Activated CD4-positive, alpha-beta T cell treated with anti-CD3 and anti-CD28 coated beads, Interleukin-2, Interleukin-6, amounts not matched to agents 100 ng/mL and 50 ng/mL, durations not matched to agents 16 hours and 8 hours (primary cell): Measurements from ENCODE around the gene TMEM45B.
A peak's percentile ranks its signal among the peaks of the same experiment; 100 is the strongest.
"Not testable (repeated sequence)": the region's sequence is repeated elsewhere in the genome, so short reads cannot be mapped to it uniquely, and the experiment has no call there.

ENCODE experiments used
- DNase-seq: peaks from one replicate; pipeline ENCODE4 v3.0.0-alpha.2; 2020

The TMEM45B gene

DNA sequence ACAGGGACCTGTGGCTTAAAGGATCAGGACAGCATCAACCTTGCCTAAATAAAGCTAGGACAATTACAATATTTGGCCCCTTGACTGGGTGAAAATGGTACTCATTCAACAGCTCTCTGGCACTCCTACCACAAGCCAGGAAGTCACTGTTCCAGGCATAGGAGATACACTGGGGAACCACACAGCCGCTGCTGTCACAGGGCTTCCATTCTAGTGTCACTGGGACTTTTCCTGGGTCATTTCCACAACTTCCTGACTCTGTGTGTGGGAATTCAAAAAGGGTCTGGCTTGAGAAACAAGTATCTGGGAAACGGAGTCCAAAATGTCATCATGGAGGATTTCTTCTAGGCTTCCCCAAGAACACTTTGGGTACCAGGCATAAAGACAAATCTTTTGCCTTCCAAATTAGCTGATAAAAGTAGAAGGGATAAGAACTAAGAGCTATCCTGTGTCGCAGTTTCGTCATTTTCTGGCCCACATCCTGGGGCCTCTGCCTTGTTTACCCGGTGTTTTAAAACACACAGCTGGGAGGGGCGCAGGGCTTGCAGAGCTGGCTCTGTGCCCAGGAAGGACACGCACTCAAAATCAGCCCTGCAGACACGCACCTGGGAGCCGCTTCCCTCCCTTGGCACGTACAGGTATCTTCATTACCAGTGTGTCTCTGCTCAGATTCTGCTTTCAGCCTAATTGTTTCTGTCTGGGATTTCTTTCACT is 38.0 kb downstream of the TMEM45B start:
- DNase-seq, result peak; percentile 45

DNA sequence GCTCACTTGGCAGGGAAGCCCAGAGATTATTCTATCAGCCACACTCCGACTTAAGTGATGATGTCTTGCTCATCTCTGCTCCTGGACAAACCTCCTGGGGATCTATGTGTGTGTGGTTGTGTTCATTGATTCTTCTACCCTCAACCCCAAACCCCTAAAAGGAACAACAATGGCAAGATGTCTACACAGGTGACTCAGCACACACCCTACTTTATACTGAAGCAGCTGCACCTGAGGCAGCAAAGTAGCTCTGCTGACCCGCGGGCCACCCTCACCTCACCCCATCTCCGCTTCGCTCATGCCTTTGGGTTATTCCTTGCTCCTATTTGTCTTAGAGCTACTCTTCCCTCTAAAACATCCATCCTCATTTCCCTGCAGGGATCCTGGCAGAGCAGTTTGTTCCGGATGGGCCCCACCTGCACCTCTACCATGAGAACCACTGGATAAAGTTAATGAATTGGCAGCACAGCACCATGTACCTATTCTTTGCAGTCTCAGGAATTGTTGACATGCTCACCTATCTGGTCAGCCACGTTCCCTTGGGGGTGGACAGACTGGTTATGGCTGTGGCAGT is 38.7 kb downstream of the TMEM45B start:
- no peak for DNase-seq

DNA sequence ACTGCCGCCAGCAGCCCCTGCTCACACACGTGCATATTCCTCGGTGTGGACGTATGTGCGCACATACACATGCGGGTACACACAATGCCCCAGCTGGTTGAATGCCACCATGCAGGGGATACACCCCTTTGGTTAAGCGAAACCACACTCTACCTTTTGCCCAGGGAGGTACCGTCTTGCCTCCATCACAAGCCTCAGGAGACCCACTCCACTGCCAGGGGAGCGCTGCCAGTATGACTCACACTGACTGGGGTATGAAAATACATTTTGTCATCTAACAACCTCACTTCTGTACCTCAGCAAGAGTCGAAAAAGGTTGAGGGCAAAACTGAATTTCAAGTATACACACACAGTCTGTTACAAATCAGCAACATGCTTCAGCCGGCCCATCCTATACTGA is 39.4 kb downstream of the TMEM45B start:
- DNase-seq, result no peak

DNA sequence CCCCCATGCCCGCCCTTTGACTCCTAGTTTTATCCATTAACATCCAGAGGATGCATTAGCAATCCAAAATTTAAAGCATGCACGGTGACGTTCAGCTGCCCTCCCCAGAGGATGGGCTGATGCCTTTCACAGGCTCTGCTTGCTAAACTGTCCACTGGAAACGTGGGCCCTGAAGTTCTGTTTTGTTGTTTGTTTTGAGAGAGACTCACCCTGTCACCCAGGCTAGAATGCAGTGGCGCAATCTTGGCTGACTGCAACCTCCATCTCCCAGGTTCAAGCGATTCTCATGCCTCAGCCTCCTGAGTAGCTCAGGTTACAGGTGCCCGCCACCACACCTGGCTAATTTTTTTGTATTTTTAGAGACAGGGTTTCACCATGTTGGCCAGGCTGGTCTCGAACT is 40.4 kb downstream of the TMEM45B start:
- DNase-seq, result no peak

DNA sequence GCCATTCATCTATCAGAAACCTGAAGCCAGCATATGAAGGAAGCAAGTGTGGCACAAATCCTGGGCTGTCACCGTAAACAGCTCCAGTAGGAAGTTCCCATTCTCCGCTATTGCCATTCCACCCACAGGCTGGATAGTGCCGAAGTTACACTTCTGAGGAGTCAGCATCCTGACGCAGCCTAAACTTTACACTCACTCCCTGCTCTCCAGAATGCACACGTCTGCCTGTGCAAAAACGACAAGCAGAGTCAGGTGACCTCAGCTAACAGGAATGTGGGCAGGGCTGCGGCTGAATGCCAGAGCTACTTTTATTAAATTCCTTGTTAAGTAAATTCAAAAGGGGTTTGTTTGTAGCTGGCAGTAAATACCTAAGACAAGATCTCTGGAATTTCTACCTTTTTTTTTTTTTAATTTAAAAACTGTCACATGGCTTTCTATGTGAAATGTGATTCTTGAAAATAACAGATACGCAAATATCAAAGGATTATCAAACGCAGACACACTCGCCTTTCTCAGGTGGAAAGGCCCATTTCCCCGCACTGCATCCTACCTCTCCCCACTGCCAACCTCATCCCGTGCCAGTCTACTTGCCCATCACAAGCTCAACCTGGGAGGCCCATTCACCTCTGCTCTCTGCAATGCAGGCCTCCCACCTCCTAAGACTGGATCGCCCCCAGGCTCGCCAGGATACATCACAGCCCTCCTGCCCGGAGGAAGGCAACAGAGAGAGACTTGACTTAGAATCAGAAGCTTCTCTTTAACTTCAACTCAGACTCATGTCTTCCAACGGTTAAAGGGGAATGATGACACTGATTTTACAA is 46.3 kb downstream of the TMEM45B start:
- no peak for DNase-seq

DNA sequence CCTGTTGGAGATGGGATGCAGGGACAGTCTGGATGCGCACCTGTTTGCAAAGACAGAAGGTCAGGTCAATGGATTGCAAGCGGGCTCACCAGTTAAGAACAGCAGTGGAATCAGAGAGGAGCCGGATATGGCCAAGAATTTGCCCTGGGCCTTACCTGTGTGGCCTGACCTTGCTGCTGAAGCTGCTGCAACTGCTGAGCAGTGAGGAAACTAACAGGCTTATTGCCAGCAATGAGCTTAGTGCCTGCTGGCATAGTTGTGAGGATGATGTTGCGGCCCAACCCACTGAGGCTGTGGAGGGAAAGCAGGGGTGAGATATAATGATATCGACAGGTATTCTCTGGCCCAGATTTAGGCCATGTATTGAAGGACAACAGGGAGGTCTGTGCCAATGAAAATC is 49.2 kb downstream of the TMEM45B start:
- no peak for DNase-seq

DNA sequence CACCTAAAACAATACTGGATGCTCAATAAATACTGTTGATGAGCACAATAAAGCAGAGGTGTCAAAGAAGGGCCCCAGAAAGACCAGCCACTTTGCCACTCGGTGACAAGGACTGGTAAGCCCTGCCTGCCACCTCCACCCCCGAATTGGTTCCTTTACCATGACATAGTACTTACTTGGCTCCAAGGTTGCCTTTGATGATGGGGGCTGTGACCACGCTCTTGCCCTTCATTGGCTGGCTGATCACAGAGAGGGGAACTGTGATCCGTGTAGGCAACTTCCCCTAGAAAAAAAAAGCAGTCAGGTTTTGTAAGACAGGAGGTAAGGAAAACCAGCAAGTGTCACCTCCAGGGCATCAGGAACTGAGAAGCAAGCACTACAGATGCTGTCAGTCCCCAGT is 50.1 kb downstream of the TMEM45B start:
- DNase-seq, result no peak

DNA sequence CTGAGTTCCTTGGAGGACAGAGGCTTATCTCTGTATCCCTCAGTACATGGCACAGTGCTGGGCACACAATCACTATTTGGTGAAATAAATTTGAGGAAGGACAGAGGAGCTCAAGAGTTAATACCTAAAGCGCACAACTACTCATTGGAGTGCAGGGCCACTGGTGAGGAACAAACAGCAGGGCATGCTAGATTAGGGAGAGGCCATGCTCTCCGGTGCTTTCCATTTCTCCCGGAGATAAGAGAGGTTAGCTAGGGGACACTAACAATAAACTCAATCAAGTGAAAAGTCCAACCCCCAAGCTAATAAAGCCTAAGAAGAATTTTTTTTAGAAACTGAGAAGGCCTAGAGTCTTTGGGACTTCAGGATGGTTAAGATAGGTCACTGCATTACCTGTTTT is 50.7 kb downstream of the TMEM45B start:
- DNase-seq, result no peak

DNA sequence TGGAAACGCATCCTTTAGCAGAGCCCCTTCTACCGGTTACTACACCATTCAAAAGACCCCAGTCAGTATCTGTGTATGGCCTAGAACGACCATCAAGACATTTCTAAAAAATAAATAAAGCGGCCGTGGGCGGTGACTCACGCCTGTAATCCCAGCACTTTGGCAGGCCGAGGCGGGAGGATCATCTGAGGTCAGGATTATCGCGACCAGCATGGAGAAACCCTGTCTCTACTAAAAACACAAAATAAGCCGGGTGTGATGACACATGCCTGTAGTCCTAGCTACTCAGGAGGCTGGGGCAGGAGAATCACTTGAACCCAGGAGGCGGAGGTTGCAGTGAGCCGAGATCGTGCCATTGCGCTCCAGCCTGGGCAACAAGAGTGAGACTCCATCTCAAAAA is 53.0 kb downstream of the TMEM45B start:
- not testable (repeated sequence) for DNase-seq

DNA sequence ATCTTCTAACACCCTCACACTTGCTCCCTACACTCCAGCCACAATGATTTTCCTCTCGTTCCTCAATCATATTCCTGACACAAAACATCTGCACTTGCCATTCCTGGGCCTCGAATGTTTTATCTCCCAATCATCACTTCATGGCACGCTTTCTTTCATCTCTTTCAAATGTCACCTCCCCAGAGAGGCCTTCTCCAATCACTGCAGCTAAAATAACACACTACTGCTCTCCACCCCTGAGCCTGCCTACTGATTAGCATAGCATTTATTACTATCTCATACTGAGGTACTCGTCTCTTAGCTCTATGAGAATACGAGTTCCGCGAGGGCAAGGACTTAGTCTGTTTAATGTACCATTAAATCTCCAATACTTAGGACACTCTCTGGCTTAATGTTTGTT is 56.3 kb downstream of the TMEM45B start:
- no peak for DNase-seq

DNA sequence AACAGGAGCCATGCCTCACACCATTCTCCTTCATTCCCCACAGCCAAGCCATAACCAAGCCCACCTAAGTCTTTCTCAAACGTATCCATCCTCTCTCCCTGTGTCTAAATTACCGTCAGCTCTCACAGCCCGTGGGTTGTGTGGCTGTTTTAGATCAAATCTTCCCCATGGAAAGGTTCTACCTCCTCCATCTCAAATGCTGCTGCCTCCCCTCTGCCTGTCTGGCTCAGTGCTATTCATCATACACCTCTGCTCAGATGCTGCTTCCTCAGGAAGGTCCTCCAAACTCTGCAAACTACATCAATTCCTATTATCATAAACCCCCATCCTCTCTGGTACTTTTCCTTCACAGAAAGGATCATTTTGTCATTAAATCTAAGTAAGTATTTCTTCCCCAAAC is 64.7 kb downstream of the TMEM45B start:
- DNase-seq, result no peak

DNA sequence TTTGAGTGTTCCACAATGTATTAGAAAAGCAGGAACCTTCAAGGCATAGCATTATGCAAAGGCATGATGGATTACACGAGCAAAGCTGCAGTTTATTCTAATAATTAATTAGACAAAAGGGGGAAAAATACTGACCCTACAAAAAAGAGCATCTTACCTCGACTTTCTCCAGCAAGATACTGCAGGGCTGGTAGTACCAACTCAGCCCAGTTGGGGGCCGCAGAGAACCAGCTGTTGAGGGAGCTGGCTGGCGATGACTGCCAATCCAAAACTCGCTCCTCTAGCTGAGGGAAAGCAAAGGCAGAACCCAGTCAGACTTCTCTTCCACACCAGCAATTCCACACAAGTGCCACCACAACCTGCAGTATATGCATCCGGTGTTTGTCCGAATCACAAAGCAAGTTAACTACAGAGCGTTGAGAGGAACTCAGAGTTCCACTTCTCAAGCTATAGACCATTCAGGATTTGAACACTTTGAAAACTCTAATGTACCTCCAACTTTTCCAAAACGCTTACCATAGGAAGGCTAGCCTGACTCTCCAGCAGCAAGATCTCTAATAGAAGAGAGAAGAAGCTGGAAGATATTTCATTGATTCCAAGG is 66.0 kb downstream of the TMEM45B start:
- peak; percentile 48 for DNase-seq

DNA sequence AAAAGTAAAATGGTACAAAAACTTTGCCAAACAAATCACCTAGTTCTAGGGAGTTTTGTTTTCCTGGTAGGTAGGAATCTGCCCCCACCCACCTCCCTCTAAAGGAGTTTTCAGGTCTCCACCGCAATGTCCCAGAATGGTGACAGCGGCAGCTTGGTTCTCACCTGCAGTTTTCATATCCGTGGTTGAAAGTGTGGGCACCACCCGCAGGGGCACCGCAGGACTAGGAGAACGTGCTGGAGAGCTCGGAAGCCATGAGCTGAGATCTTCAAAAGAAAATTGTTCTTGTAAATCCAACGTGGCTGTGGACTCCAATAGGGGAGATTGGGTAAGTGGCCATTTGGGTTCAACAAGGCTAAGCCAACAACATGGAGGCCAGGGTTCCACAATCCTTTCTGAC is 68.9 kb downstream of the TMEM45B start:
- no peak for DNase-seq

DNA sequence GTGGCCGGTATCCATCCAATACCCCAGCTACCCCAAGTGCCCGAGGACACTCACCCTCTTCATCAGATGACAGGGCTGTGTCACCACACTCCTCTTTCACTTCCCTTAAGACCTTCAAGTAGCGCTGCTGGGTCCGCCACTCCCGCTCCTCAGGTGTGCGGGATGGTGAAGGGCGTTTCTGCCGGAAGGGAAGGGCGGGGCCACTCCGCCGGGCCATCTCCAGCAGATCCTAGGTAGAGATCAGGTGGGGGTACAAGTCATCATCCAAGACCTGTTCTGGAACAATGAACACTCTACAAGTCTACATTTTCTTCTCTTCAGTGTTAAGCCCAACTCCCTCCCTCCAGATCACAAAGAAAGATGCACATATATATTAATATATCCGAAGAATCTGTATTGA is 69.7 kb downstream of the TMEM45B start:
- DNase-seq, result no peak

DNA sequence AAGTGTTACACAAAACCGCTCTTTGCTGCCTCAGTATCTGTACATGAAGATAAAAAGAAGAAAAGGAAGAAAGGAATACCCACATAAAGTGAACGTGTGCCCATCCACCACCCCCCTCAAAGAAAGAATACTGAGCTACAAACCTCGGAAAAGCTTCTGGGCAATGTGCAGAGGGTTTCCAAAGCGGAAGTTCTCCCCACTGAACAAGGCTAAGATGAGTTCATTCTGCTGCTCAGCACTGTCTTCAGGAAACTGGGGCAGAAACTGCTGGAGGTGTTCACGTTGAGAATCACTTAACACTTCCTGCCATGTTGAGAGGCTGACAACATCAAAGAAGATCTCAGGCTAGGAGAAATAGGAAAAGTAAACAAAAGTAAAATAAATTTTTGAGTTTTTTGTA is 72.8 kb downstream of the TMEM45B start:
- DNase-seq, result peak; percentile 51

DNA sequence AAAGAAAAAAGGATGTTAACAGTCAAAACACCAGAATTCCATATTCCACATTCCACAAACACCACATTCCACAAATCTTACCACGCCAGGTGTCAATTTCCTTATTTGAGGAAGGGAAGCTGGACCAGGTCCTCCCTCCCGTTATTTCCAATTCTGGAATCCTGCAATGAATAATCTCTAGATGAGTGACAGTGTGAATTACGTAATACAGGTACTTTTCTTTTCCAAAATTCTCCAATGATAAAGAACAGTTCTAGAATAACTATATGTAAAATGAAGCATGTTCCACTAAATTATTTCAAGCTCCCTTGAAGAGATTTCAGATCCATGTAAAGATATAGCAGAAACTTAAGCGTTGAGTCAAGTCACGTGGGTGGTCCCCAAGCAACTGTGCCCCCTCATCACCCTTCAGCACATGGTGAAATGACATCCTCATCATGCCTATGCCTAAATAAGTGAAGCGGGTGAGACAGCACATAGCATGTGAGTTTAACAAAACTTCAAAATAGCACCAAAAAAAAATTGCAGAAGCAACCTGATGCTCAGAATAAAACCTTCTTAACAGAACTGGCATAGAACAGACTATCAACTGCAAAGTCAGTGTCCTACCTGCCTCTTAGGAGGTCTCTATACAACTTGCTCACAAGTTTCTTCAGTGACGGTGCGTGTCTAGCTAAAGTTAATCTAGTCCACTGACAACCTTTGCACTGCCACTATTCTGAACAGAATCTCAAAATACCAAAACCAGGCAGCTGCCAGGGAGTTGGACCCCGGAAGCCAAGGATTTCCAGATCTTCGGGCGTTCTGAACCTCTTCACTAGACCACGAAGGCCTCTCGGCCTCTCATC is 78.9 kb downstream of the TMEM45B start:
- DNase-seq, result peak; percentile 28

DNA sequence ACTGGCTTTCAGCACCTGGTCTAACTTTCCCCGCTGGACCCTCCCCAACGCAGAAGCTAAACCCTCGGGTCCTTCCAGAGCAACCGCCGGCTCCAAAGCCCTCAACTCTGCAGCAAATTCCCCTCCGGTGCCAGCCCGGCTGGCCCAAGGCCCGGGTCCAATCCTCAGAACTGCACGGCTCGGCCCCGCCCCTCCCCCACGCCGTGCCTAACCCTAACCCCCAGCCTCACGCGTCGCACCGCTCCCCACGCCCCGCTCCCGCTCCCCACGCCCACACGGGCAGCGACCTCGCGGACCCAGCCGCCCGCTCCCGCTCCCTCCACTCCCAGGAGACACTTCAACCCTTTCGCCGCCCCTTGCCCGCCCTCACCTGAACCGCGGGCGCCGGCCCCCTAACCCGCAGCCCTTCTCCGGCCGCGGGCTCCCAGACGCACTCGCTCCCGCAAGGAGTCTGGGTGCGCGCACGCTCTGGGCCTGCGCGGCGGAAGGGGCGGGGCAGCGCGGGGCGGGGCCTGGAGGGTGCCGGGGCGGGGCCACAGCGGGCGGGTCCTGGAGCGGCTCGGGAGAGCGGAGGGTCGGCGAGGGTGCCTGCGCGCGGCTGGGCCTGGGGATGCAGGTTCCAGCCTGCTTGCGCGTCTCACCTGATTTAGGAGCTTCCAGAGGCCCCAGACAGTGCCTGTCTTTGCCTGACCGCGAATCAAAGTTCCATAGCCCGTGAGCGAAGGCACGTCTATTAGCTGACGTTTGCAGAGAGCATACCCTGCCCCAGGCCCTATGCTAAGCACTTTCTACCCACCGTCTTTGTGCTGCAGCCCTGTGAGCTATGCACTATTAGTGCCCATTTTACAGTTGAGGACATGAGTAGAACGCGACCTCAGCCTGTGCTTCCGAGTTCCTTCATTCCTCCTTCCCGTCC is 79.7 kb downstream of the TMEM45B start, which contains the start of gene NFRKB:
TSS of gene NFRKB (minus strand) at position 453 of the 916 bp plus-strand sequence. CDS start 2,729 bp downstream, outside the sequence.
- peak; percentile 92 for DNase-seq

DNA sequence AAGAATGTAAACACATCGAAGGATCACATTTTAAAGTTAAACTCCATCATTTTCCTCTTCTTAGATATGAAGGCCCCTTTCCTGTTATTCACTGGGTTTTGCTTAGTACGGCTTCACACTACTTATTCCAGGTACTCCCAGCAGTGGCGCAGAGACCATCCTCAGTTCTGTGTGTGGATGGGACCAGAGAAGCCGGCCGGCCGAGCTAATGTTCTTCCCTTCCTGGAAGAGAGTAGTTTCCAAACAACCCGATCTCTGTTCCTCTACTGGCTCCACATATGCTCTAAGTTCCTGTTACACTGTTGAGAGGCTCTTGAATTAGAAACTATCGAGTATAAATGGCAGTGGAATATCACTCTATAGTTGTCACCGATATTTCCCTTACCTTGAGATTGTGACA is 80.4 kb downstream of the TMEM45B start:
- DNase-seq, result no peak

DNA sequence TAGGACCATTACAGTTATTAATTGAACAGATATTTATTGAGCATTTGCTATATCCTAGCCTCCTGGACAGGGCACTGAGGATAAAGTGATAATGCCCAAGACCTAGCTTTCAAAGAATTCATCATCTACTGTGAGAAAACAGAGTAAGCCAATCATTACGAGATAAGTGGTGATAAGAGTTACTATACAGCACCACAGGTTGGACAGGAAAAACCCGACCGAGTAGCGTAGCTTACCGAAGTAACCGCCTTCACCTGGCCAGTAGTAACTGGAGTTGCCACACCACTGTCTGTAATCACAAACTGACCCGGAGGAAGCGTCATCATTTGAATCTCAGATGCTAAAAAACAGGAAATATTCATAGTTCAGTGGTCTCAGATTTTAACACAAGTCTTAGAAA is 89.8 kb downstream of the TMEM45B start:
- DNase-seq, result no peak
